ENCODE data around the gene RPS26.
"Not testable (repeated sequence)": the region's sequence is repeated elsewhere in the genome, so short reads cannot be mapped to it uniquely, and the experiment has no call there.

RPS26 gene

DNA sequence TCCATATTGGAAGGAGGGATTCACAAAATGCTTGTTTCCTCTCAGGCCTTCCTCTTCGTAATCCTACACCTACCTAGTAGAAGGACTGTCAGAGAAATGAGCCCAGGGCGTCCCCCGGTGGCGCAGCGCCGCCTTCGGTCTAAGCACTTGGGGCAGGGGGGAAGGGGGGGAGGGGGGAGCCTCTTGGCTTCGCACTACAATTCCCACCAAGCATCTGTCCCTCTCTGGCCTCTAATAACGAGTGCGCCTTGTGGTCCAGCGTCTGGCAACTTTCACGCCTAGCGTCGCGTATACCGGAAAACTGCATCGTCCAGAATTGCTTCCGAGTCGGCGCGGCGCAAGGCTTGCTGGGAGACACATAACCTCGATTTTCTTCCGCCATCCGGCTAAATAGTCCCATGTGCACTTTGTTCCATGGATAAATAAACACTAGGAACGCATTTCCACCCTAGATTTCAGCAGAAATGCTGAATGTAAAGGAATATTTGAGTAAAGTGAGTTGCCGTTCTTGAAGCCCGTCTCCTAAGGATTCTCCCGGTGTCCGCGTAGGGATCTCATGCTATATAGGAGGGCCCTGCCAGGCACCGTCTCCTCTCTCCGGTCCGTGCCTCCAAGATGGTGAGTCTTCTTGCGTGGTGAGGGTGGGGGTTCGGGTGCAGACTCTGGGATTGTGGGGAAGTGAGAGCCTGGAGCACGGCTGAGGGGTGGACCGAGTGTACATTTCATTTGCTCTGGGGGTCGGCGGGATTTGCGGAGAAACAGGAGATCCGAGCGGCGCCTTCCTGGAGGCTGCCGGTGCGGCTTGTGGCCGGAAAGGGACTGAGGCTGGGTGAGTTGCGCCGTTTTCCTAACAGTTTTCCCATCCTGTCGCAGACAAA, at the start of gene RPS26:
TSS of gene RPS26 (plus strand) at position 367 of the 878 bp plus-strand sequence. CDS start at position 616, 249 bp downstream.
- DNase-seq (ENCODE audit: low read depth in 2 of 2), result peak; percentile 87 to 92

DNA sequence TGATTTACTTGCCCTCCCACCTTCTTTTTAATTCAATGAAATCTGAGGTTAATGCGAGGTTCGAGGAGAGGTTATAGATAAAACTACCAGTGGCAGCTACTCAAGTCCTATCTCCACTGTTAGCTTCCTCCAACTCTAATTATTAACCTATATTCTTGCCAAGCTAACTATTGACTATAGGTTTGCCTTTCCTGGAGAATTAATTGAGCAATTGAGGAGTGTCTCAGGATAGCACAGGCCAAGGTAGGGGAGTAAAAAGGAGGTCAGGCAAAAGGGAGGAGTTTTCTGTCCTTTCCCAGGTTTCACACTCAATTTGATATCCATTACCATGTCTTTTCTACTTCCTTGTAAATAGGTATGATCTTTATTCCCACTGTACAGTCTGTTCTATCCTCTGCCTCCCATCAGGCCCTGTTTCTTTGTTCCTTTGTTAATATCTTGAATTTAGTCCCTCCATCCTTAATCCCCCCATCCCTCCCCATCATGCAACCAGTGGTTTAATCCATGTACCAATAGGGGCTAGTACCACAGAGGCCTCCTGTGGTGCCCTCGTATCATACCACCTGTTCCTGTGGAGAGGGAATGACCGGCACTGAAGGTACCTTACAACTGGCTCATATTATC, 48.4 kb upstream of the RPS26 start:
- no peak for DNase-seq (ENCODE audit: low read depth in 2 of 2)

- DNase-seq (ENCODE audit: low read depth in 2 of 2), result no peak
These were observed 46.4 kb upstream of the RPS26 start for GRCh38 chr12:55995366-55995765.

- DNase-seq (ENCODE audit: low read depth in 2 of 2), result peak; percentile 21 to 36
These were observed 45.5 kb upstream of the RPS26 start for GRCh38 chr12:55996201-55996714.

DNA sequence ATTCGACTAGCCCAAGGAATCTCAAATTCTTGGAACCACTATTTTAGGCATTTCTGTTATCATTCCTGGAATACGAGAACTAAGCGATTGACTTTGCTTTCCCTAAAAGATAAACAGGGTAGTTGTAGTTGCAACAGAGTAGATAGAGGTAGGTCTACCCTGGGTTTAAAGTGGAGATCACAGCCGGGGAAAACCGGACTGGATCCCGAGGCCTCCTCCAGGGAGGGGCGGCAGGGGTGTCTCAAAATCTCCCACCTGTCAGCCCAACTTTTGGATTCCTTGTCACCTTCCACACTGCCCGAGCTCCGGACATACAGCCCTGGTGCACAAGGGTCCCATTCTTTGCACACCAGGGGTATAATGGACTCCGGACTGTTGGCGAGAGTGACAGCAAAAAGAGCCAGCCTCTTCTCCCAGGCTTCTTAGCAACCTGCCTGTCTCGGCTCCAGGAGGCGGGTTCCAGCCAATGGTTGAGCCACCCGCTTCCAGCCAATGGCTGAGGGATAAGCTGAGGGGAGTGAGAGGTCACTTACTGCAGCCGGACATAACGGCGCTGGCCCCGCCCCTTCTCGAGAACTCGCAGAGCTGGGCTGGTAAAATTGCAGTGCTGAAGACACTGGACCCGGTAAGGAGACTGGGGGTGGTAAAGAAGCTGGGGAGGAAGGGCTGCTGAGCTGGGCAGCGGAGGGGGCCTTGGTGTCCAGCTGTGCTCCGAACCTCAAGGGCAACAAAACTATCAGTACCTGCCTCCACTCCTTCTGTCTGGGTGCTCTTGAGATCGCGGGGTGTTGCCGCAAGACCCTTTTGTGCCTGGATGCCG, 44.8 kb upstream of the RPS26 start, which contains the start of gene SUOX:
TSS of gene SUOX (plus strand) at position 562 of the 820 bp plus-strand sequence. CDS start 4,946 bp downstream, outside the sequence.
- DNase-seq (ENCODE audit: low read depth in 2 of 2), result peak in 1 of 2 donors; percentile 28

- DNase-seq (ENCODE audit: low read depth in 2 of 2), result no peak
These were observed 44.2 kb upstream of the RPS26 start for GRCh38 chr12:55997535-55997859.

GRCh38 chr12:55999522-55999921, 42.2 kb upstream of the RPS26 start:
- not testable (repeated sequence) for DNase-seq (ENCODE audit: low read depth in 2 of 2)

GRCh38 chr12:55999999-56000540, 41.6 kb upstream of the RPS26 start:
- DNase-seq (ENCODE audit: low read depth in 2 of 2), result not testable (repeated sequence)

GRCh38 chr12:56001487-56002100, 40.1 kb upstream of the RPS26 start:
- DNase-seq (ENCODE audit: low read depth in 2 of 2), result no peak

DNA sequence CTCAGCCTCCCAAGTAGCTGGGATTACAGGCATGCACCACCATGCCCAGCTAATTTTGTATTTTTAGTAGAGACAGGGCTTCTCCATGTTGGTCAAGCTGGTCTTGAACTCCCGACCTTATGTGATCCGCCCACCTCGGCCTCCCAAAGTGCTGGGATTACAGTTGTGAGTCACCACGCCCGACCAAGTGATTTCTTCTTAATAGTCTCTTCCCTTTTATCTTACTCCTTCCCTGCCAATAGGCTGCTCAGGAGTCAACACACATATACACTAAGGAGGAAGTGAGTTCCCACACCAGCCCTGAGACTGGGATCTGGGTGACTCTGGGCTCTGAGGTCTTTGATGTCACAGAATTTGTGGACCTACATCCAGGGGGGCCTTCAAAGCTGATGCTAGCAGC, 38.3 kb upstream of the RPS26 start:
- DNase-seq (ENCODE audit: low read depth in 2 of 2), result not testable (repeated sequence)

DNA sequence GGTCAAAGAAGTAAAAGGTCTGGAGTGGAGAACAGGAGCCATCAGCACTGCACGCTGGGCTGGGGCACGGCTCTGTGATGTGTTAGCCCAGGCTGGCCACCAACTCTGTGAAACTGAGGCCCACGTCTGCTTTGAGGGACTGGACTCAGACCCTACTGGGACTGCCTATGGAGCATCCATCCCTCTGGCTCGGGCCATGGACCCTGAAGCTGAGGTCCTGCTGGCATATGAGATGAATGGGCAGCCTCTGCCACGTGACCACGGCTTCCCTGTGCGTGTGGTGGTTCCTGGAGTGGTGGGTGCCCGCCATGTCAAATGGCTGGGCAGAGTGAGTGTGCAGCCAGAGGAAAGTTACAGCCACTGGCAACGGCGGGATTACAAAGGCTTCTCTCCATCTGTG, 37.5 kb upstream of the RPS26 start:
- DNase-seq (ENCODE audit: low read depth in 2 of 2), result no peak

GRCh38 chr12:56007564-56008559, 33.9 kb upstream of the RPS26 start:
- peak; percentile 38 for DNase-seq (ENCODE audit: low read depth in 2 of 2)

- DNase-seq (ENCODE audit: low read depth in 2 of 2), result no peak
These were observed 31.6 kb upstream of the RPS26 start for GRCh38 chr12:56010111-56010570.

DNA sequence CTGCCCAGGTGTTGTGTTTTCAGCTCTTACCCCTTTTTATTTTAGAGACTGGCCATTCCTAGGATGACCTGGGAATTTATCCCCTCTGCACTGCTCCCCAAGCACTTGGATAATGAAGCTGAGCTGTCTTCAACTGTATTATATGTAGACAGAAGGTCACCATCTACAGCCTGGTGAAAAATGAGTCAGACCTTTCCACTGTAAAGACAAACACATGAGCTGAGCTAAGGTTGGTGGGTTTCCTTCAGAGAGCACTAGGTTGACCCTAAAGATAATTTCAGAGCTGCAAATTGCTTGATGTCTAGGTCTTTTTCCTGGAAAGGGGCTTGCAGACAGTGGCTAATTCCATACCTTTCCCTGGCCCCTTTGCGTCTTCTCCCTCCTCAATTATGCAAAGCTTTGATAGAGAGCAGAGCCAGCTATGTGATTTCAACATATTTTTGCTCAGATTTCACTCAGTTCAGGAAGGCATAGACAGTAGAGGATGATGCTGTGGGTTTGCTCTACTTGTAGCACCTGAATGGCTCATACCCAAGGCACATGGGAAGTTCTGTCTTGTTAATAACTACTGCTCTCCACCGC, 30.1 kb upstream of the RPS26 start:
- DNase-seq (ENCODE audit: low read depth in 2 of 2), result no peak

- DNase-seq (ENCODE audit: low read depth in 2 of 2), result no peak
These were observed 28.2 kb upstream of the RPS26 start for GRCh38 chr12:56013482-56013881.

DNA sequence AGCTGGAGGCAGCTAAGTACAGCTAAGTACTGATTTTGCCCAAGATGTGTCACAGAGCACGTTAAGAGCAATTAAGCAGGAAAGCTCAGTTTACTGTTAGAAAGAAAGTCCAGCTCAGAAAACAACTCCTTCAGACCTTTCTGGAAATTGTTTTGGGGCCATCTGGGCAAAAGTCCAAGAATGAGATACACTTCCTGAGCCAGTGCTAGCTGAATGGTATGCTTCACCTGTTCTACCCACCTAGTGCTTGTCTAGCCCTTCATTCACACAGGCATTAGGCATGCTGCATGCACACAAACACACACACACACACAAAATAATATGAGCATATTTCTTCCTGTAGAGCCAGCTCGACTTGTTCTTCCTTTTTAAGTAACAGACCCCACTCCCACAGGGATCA, 27.5 kb upstream of the RPS26 start:
- DNase-seq (ENCODE audit: low read depth in 2 of 2), result no peak

- DNase-seq (ENCODE audit: low read depth in 2 of 2), result no peak
These were observed 24.5 kb upstream of the RPS26 start for GRCh38 chr12:56017181-56017580.

DNA sequence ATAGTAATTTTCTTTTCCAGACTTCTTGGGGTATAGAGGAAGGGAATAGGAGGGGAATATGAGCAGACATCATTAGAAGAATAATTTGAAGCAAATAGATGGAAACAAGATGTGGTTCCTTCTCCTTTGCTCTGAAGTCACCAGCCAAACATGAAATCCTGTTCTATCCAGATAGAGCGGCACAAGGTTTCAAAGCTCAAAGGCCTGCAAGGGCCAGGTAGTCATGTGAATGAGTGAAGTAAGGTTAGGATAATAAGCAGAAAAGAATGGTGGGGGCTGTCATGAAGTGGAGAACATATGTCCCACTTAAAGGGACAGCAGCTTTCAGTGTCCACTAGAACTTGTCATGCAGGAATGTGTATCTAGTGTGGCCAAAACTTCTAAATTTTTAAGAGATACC, 23.4 kb upstream of the RPS26 start:
- DNase-seq (ENCODE audit: low read depth in 2 of 2), result no peak

GRCh38 chr12:56020423-56021184, 21.1 kb upstream of the RPS26 start, which contains the start of gene IKZF4:
Gene IKZF4 (plus strand): TSS chr12:56021043. CDS start chr12:56021494, 451 bp downstream.
- DNase-seq (ENCODE audit: low read depth in 2 of 2), result no peak
